Kidney capillary endothelial cell (primary cell): ENCODE data around the gene GRM8.
"Not testable (repeated sequence)": the region's sequence is repeated elsewhere in the genome, so short reads cannot be mapped to it uniquely, and the experiment has no call there.

Experiments
- DNase-seq: peaks from one replicate; pipeline ENCODE4 v3.0.0-alpha.2; 2018; ENCODE audit warnings: low spot score

The GRM8 gene

DNA sequence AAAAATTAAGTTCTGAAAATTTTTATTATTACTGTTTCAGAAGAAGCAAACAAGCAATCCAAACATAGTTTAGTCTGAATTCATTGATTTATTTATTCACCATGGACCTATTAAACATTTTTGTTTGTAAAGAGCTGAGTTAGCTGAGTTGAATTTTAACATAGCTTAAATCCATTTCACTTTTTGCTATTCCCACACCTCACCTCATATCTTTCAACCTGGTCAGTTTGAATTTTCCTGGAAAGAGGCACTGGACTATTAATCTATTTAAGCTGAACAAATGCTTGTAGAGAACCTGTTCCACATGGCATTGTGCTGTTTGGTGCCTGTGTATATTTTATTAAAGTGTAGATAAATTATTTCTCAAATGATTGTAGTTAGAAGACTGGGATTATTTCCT is 344.2 kb downstream of the GRM8 start:
- DNase-seq, result not testable (repeated sequence)

DNA sequence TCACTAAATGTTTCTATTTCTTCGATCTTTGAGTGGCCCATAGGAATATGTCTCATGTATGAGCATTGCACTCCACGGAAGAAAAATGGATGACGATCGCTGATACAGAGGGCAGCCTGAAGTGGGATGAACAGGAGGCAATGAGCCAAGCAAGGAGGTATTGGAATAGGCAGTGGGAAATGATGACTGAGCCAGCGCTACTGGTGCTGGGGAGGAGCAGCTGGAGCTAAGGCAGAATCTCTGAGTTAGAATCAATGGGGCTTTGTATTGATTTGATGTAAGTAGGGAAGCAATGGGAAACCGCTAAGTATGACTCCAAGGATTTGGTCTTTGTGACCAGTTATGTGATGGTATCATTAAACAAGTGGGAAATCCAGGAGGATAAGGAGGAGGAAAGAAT is 345.1 kb downstream of the GRM8 start:
- not testable (repeated sequence) for DNase-seq

DNA sequence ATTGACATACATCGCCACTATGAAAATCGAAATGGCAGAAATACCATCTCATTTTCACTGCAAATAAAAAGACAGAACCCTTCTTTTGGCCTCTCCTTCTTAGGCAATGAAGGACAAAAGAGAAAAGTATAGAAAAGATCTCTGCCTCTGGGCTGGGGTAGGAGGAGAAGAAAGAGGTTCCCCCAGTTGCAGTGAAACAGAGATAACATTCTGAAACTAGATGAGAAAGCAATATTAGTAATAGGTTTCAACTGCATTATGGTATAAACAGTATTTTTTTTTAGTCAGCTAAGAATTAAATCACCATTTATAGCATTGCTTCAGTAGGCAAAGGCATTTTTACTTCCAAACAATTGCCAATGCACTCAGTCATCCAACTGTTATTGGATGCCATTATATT is 347.5 kb downstream of the GRM8 start:
- not testable (repeated sequence) for DNase-seq

DNA sequence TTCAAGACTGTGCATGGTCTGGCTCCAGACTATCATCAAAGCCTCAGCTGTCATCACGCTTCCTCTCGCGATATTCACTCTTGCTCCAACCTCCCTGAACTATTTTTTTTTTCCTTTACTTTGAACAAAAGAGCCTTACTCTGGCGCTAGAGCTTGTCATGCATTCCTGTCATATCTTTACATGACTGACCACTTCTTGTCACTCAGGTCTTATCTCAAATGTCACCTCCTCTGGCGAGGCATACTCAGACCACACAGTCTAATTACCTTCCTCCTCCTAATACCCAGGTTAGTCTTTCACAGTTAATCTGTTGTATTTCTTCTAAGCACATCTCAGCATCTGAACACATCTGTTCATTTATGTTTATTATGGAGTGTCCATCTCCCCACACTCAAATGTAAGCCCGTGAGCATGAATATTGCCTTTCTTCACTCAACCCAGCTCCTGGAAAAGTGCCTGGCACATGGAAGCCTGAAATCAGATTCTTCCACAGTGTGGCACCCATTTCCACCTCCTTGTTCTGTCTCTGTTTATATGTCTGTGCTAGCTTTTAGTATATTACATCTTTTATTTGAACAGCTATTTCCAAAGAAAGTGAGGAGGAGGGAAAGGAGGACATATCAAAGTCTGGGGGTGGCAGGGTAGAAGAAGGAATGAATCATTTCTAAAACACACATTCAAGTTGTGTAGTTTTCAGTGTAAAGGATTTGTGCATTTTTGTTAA is 351.5 kb downstream of the GRM8 start:
- not testable (repeated sequence) for DNase-seq

DNA sequence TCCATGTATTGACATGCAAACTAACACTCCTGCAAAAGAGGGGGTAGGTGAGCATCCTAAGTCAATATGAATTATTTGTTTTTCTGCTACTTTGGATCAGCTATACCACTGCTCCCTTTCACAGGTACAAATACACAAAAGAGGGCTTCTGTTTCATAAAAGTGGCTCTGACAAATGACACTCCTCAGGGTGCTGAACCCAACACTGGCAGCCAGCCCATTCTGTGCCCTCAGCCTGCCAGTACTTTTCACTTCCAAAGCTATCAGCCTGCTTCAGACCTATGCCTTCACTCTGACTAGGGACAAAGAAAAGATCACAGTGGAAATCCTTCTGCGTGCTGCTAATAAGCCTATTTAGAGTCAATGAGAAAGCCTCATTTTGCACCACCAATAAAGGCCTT is 364.8 kb downstream of the GRM8 start:
- not testable (repeated sequence) for DNase-seq

DNA sequence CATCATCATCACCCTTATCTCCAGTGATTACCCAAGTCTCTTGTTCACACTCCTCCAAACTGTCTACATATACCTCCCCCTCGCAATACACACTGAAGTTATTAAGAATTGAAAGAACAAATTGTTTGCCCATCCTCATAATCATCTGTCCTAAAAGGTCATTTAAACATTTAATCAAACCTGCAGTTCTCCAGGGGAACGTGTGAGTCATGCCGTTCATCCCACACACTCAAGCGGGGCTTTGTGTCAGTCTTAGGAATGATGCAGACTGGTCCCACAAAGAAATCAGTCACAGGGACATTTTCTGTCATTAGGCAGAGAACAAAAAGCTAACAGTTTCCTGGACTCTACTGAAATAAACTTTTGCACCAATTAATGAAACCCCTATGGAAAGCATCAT is 365.2 kb downstream of the GRM8 start:
- DNase-seq, result not testable (repeated sequence)

DNA sequence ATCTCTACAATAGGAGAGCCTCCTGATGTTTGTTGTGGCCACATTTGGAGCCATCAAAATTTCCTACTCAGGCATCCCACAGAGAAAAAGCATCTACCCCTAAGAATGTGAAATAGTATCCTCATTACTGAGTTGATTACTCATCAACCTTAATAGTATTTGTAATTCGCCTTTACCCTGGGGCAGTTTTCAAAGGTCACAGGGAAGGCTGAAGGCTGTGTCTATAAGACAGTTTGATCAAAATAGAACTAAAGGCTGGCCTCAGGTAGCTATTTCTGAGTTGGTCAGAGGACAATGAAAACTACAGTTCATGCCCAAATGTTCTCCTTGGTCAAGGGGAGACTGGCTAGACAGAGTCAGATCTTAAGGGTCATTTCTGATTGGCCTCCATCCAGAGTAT is 370.0 kb downstream of the GRM8 start:
- not testable (repeated sequence) for DNase-seq

DNA sequence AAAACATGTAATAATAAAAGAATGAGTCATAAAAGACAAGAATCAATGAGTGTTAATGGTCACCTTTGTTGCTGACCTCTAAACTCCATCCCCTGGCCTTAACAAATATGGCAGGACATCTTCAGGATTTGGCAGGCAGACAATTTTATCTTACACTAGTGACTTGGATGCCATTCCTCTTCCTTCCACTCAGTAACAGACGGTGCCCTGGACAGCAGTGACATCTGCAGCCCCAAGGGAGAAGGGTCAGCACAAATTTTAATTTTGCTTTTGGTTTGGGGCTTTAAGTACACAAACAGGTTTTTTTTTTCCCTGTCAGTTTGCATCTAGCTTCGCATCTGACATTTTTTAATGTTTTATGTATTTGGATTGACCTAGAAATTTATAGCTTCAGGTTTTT is 370.8 kb downstream of the GRM8 start:
- DNase-seq, result not testable (repeated sequence)

DNA sequence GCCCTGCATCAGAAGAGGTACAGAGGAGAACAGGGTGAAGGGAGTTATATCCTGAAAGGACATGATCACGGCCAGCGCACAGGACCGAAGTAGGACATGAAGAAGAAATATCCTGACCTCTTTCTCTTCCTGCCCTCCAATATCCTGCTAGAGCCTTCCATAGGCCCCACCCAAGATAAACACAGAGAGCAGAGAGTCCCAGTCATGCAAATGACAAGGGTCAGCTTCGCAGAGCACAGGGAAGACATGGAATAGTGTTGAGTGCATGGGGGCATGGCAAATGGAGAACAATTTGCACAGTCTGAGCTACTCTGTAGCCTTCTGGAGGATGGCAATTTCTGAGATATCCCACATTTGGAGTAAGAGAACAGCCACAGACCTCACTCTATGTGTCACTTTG is 371.4 kb downstream of the GRM8 start:
- no peak for DNase-seq

DNA sequence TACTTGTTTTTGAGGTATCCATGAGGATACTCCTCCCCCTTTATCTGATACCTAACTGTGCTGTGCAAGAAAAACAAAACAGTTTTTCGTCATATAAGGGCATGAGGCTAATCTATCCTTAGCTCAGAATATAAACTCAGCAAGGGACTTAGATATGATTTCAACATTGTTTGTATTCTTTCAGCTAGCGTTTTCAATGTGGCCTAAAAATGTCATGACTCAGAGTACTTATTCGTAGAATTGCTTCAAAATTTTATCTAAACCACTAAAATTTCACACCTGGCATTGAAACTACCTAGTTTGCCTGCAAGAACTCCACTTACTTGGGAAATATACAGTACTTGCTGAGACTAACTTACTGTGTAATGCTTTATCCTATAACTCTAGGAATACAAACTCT is 376.2 kb downstream of the GRM8 start:
- not testable (repeated sequence) for DNase-seq

DNA sequence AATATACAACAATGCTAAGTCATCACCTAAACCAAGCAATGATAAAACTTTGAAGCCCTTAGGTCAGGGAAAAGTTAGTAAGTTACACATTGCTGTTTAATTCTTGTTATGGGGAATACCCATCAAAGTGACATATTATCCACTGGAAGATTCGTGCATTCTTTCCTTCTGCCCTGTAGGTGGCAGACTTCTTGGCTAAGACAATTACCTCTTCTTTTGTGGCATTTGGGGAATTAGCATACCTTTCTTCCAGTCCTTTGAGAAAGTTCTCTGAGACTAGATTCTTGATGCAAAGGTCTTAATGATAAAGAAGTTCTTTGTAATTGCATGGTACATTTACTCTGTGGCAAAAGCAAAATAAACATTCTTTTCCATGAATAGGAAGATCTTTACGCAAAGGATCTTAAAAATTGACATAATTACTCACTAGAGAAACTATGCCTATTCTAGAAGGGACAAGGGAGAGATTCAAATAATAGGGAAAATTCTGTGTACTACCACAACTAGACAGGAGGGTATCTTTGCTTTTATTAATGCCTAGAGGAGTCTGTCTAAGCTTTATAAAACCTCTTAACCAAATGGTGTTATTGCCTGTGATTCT is 395.9 kb downstream of the GRM8 start:
- no peak for DNase-seq

DNA sequence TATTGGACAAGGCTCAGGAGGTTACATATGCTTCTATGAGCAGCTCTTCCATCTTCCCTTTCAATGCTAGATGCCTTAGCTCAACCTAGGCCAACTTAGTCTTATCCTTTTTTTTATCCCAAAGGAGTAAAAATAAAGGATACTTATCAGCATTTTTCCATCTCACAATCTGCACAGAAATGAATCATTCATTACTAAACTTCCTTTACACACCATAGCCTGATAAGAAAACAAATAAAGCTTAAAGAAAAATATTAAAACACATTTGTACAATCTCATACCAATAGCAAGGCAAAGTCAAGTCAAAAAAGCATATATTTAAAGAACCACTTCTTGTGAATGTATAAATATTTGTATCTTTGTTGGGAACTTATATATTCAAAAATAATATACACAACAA is 407.4 kb downstream of the GRM8 start:
- DNase-seq, result peak; percentile 4

DNA sequence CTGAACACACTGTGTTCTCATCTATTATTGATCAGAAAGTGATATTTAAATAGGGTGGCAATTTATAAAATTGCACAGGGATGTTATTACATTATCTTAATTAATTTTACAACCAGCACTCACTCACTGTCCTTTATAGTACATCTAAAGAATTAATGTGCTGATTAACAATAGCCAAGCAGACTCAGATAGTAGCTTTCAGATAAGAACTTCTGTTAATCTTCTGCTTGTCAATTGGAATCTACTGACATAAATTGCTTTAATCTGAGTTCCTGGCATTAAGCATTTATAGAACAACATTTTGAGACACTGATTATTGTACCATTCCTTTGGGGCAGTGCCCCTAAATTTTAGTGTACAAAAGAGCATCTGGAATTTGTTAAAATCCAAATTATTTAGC is 408.9 kb downstream of the GRM8 start:
- DNase-seq, result no peak

DNA sequence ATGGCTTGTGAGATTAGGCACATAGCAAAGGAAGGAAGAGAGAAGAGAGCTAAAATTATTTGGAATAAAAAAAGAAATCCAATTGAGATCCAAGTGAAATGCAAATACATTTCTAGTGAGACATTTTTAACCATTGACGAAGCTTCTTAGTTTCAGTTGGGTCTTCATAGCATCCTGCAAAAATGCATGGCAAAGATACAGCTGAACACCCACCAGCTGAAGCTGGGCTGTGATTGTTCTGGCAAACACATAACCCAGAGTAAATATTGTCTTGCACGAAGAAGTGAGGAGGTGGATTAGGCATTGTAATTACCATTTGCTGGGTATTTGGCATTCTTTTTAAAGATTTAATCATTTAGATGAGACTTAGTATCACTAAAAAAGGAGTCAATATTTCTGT is 409.4 kb downstream of the GRM8 start:
- DNase-seq, result no peak

DNA sequence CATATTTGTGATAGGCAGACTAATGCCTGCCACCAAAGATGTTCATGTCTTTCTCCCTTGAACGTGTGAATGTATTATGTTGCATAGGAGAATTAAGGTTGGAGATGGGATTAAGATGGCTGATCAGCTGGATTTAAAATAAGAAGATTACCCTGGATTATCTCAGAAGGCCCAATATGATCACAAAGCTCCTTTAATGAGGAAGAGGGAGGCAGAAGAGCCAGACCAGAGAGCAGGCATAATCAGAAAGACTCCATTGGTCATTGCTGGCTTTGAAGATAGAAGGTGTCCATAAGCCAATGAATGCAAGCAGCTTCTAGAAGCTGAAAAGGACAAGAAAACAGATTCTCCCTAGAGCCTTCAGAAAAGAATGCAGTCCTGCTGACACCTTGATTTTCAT is 410.3 kb downstream of the GRM8 start:
- no peak for DNase-seq

DNA sequence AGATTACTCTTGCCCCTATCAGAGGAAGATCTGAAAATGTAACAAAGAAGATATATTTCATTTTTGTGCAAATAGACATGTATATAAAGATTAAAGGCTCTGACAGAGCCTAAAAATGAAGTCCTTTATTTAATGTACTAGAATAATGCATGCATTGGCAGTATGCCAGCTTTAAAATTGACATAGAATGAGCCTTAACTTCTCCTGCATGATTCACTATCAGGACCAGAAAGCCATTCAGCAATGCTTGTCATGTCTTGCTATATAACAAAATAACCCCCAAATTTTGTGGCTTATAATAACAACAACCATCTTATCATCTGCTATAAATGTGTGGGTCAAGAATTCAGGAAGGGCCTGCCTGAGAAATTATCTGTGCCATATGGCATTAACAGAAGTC is 411.9 kb downstream of the GRM8 start:
- DNase-seq, result no peak

DNA sequence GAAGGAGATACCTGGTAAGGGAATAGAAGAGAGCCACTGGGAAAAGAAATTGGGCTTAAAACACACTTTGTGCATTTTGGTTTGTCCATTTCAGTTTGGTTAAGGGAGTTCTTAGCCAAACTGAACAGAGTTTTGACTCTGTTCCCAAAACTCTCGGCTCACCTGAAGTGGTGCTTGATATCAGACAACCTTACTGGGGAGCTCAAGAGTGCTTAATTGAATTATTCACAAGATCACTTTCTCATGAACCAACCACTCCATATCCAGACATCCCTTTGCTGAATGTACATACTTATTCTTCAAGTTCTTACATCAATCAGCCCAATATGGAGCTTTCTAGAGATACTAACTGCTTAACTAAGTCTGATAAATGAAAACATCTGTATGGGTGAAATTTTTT is 413.1 kb downstream of the GRM8 start:
- no peak for DNase-seq

DNA sequence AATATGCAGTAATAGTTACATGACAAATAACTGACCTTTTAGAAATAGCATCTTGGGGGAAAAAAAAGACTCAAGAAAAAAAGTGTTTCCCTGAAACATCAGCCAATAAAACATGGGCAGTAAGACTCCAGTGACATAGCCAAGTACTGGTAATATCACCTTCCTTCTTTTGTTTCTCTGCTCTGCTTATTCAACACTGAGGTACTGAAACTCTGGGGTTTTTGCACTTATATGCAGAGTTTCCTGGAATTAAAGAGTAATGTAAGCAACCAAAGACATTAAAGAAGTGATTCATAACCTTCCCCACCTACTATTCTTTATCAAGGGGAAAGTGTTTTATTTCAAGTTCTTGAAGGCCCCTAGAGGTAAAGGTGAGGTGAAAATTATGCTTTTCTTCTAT is 414.5 kb downstream of the GRM8 start:
- DNase-seq, result no peak

DNA sequence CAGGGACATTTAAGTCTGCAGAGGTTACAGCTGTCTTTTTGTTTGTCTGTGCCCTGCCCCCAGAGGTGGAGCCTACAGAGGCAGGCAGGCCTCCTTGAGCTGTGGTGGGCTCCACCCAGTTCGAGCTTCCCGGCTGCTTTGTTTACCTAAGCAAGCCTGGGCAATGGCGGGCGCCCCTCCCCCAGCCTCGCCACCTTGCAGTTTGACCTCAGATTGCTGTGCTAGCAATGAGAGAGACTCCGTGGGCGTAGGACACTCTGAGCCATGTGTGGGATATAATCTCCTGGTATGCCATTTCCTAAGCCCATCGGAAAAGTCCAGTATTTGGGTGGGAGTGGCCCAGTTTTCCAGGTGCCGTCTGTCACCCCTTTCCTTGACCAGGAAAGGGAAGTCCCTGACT is 421.5 kb downstream of the GRM8 start:
- not testable (repeated sequence) for DNase-seq

DNA sequence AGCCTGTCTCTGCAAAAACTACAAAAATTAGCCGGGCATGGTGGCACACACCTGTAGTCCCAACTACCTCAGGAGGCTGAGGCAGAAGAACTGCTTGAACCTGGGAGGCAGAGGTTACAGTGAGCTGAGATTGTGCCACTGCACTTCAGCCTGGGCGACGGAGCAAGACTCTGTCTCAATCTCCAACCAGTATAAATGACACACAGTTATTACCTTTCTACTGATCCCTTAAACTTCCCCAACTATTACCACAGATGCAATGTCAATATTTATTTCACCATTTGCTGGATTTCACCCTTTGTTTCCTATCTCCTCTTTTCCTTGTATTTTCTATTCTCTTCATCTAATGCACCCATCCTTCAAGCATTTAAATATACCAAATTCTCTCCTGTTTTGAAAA is 431.8 kb downstream of the GRM8 start:
- DNase-seq, result no peak

DNA sequence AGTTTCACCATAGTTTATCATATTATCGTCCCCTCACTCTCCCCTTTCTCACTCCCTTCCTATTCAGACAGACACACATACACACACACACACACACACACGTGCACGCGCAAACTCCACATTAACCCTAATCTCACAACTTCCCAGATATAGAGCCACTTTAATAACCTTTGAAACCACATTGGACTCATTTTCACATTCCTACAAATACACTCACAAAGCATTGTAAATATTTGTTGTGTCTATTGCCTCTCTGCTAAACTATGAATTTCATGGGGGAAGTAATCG is 433.6 kb downstream of the GRM8 start:
- no peak for DNase-seq

DNA sequence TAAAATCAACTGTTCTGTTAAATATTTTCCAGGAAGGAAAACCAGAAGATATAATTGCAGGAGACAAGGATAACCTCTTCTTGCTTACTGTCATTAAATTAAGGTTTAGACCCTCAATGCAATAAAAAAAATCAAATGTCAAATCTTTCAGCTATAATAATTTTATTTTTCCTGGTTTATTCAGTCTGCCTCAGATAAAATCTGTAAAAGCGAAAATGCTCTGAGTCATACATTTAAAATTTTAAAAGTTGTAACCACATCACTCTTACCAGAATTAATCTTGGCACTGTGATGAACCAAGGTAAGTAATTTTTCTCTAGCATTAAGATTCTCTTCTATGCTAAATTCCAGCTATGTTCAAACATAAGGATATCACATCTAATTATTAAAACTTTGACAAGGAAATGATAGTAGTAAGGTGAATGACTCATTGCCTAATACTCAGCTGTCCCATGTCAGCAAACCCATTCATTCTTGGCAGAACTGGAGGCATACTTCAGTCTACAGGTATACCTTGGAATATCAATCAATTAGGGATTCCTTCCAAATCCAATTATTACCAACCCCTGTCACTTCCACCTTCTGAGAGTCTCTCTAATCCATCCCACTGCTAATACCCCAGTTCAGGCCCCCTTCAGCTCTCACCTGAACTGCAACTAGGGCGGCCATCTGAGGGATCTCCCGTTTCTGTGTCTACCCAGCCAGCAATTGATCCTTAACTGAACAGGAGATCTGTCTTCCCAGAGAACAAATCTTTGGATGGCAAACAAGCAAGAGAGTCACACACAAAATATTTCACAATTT is 434.1 kb downstream of the GRM8 start:
- no peak for DNase-seq

DNA sequence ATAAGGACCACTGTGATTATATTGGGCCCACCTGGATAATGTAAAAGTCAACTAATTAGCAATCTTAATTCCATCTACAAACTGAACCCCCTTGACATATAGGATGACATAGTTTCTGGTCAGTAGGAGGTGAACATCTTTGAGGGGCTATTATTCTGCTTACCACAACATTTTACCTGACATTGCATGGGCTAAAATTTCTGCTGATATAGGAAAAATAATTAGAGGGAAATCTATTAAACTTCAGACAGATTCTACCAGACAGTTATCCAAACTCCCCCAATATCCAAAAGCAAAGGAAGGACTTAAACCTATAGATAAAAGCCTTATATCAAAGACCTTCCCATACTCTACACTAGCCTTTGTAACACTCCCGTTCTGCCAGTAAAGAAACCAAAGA is 443.6 kb downstream of the GRM8 start:
- no peak for DNase-seq

DNA sequence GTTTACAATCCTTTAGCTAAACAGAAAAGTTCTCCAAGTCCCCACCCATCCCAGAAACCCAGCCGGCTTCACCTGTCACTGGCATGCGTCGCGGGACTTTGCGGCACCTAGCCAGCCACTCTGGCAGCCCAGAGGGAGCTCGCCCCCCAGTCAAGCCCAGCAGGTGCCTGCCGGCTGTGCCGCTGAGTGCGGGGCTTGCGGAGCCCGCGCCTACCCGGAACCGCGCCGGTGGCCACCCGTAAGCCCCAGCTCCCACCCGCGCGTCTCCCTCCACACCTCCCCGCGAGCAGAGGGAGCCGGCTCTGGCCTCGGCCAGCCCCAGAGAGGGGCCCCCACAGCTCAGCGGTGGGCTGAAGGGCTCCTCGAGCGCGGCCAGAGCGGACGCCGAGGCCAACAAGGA is 446.1 kb downstream of the GRM8 start:
- DNase-seq, result no peak
